Limb (tissue), 2 donors: Measurements from ENCODE around the gene TSPAN2.

ENCODE experiments used
- DNase-seq, 2 donors: peaks; one replicate each; pipeline ENCODE4 v3.0.0-alpha.2; 2016; ENCODE audit errors: extremely low spot score in 2 of 2

The TSPAN2 gene

DNA sequence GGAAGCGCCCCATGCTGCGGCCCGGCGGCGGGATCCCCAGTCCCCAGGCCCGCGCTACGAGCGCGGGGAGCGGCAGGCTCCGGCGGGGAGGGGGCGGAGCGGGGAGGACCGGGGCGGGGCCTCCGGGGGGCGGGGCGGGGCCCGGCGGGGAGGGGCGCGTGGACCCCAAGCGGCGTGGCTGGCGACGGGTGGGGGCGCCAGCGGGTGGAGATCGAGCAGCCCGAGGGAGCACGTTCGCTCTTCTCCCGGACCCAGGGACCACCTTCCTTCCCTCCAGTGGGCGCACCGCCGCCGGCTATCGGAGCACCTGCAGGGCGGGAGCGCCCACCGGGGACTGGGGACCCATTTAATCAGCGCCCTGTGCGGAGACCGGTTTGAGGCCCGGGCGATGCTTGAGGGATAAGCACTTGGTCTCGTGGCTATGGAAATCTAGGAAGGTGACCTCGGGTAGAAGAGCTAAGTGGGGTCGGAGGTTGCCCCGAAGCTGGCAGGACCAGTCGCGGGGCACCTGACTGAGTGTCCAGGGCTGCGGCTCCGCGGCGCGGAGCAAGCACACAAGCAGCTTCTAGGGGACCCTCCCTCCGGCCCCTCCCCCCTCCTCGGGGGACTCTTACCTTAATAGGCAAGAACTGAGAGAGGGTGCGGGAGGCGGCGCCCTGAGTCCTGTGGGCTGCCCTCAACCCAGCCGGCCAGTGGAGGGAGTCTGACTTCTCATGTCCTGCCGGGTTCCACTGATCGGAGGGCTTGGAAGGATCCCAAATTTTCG, at the start of gene TSPAN2:
TSS of gene TSPAN2 (minus strand) at position 84 of the 766 bp plus-strand sequence. CDS start at position 13, 71 bp downstream.
- peak; percentile 24 to 81 for DNase-seq

GRCh38 chr1:115138973-115139372, 49.7 kb upstream of the TSPAN2 start:
- peak; percentile 87 for DNase-seq

DNA sequence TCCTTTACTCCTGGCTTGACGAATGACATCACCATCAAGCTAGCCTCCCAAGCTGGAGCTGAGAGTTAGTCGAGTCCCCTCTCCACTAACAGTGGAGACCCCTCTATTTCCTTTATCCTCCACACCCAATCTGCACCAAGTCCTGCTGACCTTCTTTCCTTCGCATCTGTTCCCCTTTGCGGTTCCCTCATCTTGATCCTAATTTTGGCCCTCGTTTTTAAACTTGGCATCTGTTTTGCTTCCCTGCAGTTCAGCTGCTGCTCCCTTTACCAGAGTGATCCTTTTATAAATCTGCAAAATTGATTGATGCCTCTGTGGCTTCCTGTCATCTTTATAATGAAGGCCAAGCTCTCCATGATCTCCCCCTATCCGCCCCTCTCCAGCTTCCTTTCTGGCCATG, 49.0 kb upstream of the TSPAN2 start:
- DNase-seq, result no peak

GRCh38 chr1:115137191-115137590, 47.9 kb upstream of the TSPAN2 start:
- DNase-seq, result no peak

DNA sequence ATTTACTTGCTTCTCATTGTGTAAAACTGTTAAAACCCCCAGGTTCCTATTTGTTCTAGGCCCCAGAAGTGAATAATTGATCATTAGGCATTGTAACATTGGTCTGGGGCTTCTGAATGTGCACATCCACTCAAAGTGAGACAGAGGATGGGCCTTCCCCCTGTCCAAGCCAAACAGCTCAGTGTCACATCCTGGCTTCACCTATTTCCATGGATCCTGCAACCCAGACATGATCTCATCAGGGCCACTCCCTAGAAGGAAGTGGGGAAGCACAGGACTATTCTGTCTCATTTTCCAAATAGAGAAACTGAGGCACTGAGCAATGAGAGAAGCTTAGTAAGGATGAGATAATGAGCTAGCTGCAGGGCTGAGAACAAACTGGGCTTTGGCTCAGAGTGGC, 47.4 kb upstream of the TSPAN2 start:
- DNase-seq, result no peak

- no peak for DNase-seq
Measured at GRCh38 chr1:115136106-115136505, 46.8 kb upstream of the TSPAN2 start.

DNA sequence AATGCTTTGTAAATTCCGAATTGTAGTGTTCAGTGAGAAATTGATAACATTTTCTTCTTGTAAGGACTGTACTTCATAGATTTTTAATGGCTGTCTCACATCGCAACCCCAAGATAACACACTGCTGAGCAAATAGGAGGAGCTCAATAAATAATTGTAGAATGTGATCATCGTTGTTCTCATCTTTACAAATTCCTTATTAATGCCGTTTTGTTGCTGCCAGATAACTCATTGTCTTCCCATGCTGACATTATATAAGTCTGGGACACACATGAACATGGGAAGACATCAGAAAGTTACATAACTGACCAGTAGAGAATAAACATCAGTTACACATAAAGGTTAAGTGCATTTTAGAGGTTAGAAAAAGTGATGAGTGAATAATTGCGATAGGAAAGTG, 46.4 kb upstream of the TSPAN2 start:
- DNase-seq, result no peak

GRCh38 chr1:115134850-115135480, 45.7 kb upstream of the TSPAN2 start:
- DNase-seq, result no peak

DNA sequence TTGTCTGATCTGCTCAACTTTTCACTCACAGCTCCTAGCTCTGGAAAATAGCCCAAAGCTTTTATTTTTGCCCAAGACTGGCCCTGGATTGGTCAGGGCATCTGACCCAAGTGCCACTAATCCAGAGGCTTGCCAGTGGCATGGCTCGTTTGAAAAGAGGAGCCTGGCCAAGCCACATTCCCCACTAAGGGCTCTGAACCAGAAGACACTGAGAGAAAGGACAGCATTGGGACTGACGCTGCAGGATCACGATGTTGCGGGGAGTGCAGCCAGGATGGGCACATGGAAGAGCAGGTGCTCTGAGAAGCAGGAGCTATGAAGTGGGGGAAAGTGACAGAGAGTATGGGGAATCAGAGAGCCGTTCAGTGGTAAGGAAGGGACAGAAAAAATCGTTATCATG, 44.9 kb upstream of the TSPAN2 start:
- no peak for DNase-seq

DNA sequence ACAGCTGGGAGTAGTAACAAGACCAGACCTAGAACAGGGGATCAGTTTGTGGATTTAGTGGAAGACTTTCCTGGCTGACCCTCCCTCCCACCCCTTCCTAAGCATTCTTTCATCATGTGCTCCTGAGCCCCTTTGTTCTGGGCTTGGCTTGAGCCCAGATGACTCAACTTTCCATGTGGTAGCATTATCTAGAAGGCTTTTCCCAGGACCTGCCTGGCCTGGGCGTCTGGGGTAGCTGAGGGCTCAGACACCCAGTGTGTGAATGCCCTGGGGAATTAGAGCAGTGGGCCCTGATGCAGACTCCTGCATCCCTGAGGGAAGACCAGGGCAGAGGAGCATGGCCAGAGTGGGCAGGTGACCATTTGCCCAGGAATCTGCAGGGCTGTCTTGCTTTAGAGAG, 44.1 kb upstream of the TSPAN2 start:
- no peak for DNase-seq

GRCh38 chr1:115130786-115131185, 41.5 kb upstream of the TSPAN2 start:
- no peak for DNase-seq

DNA sequence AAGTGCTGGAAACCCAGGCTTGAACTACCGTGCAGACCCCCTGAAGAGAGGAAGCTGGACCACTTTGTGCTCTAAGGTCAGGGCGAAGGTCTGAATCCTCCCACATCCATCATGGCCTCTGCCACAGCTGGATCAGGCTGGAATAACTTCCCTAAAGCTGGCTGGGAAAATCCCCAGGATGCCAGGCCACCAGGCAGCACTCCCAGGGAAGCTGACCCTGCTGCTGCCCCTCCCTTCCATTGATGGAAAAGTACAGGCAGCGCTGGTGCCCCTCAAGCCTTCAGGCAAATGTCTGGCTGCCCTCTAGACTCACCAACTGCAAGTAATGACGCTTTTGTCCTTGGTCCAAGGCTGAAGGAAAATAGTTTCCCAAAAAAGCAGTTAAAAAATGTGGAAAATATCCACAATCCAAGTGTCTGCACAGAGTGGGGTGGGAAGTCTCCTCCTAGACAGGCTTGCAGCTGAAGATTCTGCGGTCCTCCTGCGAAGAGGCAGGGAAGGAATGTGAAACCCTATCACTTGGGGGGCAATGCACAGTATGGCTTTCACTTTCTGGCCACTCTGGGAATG, 39.9 kb upstream of the TSPAN2 start:
- DNase-seq, result no peak

GRCh38 chr1:115127539-115127938, 38.2 kb upstream of the TSPAN2 start:
- no peak for DNase-seq

DNA sequence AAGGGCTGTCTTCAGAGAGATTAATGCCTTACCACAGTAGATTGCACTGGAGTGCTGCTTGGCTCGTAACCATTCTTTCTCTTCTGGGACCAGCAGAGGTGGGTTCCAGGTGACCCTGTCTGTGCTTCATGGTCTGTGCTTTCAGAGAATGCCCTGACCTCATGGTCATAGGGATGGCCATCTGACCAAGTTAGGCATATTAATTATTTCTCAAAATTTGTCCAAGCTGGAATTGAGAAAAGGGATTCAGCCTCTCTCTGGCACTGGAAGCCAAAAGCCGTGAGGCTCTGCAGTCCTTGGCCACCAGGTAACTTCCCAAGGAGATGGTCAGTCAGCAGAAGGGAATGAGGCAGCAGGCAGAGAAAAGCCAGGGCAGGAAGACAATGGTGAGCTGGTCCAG, 37.2 kb upstream of the TSPAN2 start:
- DNase-seq, result no peak

GRCh38 chr1:115123116-115123515, 33.8 kb upstream of the TSPAN2 start:
- DNase-seq, result no peak

- DNase-seq, result no peak
Measured at GRCh38 chr1:115121793-115122192, 32.5 kb upstream of the TSPAN2 start.

DNA sequence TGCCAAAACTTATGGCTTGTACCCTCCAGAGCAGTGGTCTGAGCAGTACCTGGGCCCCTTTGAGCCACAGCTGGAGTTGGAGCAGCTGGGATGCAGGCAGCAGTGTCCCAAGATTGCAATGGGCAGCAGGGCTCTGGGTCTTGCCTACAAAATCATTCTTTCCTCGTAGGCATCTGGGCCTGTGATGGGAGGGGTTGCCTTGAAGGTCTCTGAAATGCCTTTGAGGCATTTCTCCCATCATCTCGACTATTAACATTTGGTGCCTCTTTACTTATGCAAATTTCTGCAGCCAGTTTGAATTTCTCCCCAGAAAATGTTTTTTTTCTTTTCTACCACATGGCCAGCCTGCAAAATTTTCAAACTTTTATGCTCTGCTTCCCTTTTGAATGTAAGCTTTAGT, 31.0 kb upstream of the TSPAN2 start:
- no peak for DNase-seq

- no peak for DNase-seq
Measured at GRCh38 chr1:115118611-115119010, 29.3 kb upstream of the TSPAN2 start.

DNA sequence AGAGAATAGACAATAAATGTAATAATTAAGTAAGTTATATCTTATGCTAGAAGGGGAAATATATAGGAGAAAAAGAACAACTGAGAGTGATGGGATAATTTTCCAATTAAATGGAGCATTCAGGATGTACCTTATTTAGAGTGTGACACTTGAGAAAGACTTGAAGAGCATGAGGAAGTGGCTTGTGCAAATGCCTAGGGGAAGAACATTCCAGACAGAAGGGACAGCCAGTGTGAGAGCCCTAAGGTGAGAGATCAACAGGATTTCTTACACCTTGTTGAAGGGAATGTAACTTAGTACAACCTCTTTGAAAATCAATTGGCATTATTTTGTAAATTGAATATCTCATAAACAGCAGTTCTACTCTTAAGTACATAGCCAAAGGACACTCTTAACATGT, 28.8 kb upstream of the TSPAN2 start:
- DNase-seq, result no peak

- no peak for DNase-seq
Measured at GRCh38 chr1:115117298-115117697, 28.0 kb upstream of the TSPAN2 start.

GRCh38 chr1:115116512-115116911, 27.2 kb upstream of the TSPAN2 start:
- no peak for DNase-seq

DNA sequence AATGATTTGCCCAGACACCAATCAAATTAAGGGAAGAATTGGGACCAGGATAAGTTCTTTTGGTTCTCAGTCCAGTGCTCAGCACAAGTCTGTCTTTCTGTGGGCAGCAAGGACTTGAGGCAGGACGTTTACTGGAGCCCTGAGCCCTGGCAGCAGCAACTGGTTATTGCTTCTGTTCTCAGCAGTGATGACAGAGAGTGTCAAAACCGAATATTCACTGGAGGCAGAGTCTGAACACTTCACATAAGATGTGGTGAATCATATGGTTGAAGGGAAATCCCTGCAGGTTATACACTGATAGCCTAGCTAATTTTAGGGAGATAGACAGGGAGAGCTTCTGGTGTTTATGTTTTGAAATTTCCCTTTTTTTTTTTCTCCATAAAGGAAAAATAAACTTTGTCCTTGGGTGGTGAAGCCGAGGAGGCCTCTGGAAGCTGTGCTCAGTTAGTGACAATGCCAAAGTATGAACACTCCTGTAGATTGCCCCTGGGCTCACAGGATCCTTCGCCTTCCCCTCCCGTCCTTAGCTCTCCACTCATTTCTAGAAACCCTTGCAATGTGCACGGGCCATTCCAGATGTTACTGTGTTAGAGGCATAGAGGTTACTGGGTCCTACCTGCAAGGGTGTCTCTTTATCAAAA, 26.3 kb upstream of the TSPAN2 start:
- DNase-seq, result no peak
